Limb (tissue), 2 donors: ENCODE results near the gene AKR1C1.
"Not testable (repeated sequence)": the region's sequence is repeated elsewhere in the genome, so short reads cannot be mapped to it uniquely, and the experiment has no call there.

Source experiments
- DNase-seq, 2 donors: peaks; one replicate each; pipeline ENCODE4 v3.0.0-alpha.2; 2016; ENCODE audit errors: extremely low spot score in 2 of 2

The AKR1C1 gene

GRCh38 chr10:4947635-4948596, 15.3 kb upstream of the AKR1C1 start:
- DNase-seq: no peak

GRCh38 chr10:4951512-4952162, 11.6 kb upstream of the AKR1C1 start:
- not testable (repeated sequence) for DNase-seq

- DNase-seq: no peak
These were observed 9.8 kb upstream of the AKR1C1 start for GRCh38 chr10:4953405-4953804.

- DNase-seq: not testable (repeated sequence)
These were observed 7.1 kb upstream of the AKR1C1 start for GRCh38 chr10:4956088-4956487.

GRCh38 chr10:4956955-4957645, 6.1 kb upstream of the AKR1C1 start:
- not testable (repeated sequence) for DNase-seq

GRCh38 chr10:4961558-4961957, 1.7 kb upstream of the AKR1C1 start:
- not testable (repeated sequence) for DNase-seq

- DNase-seq: not testable (repeated sequence)
These were observed 907 bp upstream of the AKR1C1 start for GRCh38 chr10:4962308-4962707.

- not testable (repeated sequence) for DNase-seq
These were observed 570 bp downstream of the AKR1C1 start for GRCh38 chr10:4963815-4964154.

- DNase-seq: not testable (repeated sequence)
These were observed 2.5 kb downstream of the AKR1C1 start for GRCh38 chr10:4965763-4966162.

GRCh38 chr10:4967189-4967588, 4.0 kb downstream of the AKR1C1 start:
- not testable (repeated sequence) for DNase-seq

- not testable (repeated sequence) for DNase-seq
These were observed 6.1 kb downstream of the AKR1C1 start for GRCh38 chr10:4969289-4969688.

GRCh38 chr10:4970362-4970761, 7.1 kb downstream of the AKR1C1 start:
- not testable (repeated sequence) for DNase-seq

GRCh38 chr10:4972369-4973142, 9.3 kb downstream of the AKR1C1 start:
- not testable (repeated sequence) for DNase-seq

- DNase-seq: not testable (repeated sequence)
These were observed 10.1 kb downstream of the AKR1C1 start for GRCh38 chr10:4973294-4973693.

GRCh38 chr10:4974400-4974799, 11.2 kb downstream of the AKR1C1 start:
- DNase-seq: not testable (repeated sequence)

GRCh38 chr10:4977025-4977424, 13.8 kb downstream of the AKR1C1 start:
- no peak for DNase-seq

- DNase-seq: no peak
These were observed 15.7 kb downstream of the AKR1C1 start for GRCh38 chr10:4978870-4979269.

- DNase-seq: no peak
These were observed 17.6 kb downstream of the AKR1C1 start for GRCh38 chr10:4980793-4981192.

- no peak for DNase-seq
These were observed 18.7 kb downstream of the AKR1C1 start for GRCh38 chr10:4981722-4982471.

- DNase-seq: no peak
These were observed 19.6 kb downstream of the AKR1C1 start for GRCh38 chr10:4982764-4983226.
